Right atrium auricular region (tissue), 2 donors: ENCODE data around the gene PRR29. TPM values are rescaled to one million over a fixed set of nuclear protein-coding genes. Genes with fewer than 3 reads are reported as not detected.
"Not testable (repeated sequence)": the region's sequence is repeated elsewhere in the genome, so short reads cannot be mapped to it uniquely, and the experiment has no call there.

Experiments
- DNase-seq: peaks from one replicate; pipeline ENCODE4 v3.0.0-alpha.2; 2019; ENCODE audit warnings: low spot score
- H3K27ac ChIP-seq, 2 donors: fragments of 200-600 bp; sonication (generic); 1 replicate in 1 of 2; 2 replicates in 1 of 2; pipeline ENCODE4 v1.5.1; 2016 to 2019
- H3K27me3 ChIP-seq, 2 donors: fragments of 200-600 bp; sonication (generic); one replicate each; pipeline versions ENCODE4 v1.5.1 to v1.6.0; 2017 to 2019
- H3K36me3 ChIP-seq: fragments of 200-600 bp; sonication (generic); one replicate; pipeline ENCODE4 v1.5.1; 2016
- H3K4me1 ChIP-seq, 2 donors: fragments of 200-600 bp; sonication (generic); one replicate each; pipeline versions ENCODE4 v1.5.1 to v1.6.0; 2017 to 2019
- H3K4me3 ChIP-seq, 2 donors: fragments of 200-600 bp; sonication (generic); 1 replicate in 1 of 2; 2 replicates in 1 of 2; pipeline ENCODE4 v1.5.1; 2017 to 2019; ENCODE audit warnings: mild to moderate bottlenecking in 1 of 2, moderate library complexity in 1 of 2
- H3K9me3 ChIP-seq, 2 donors: fragments of 200-600 bp; sonication (generic); one replicate each; pipeline ENCODE4 v1.5.1; 2019
- total RNA-seq, 2 donors: library from RNA; depleted of rRNA; stranded (reverse); fragments of >200 nt; gene quantifications; one replicate each; pipeline ENCODE4 v1.1.0, GENCODE V29; 2016
- TF ChIP-seq, protein P1 (sequence below), 2 donors: fragments of 200-600 bp; sonication (generic); IDR thresholded peaks; one replicate each; pipeline ENCODE4 v1.5.1; 2019; ENCODE audit warnings: antibody characterized with exemption in 2 of 2

Gene PRR29
- total RNA-seq, 2 donors from 2014 or later: 0.08 TPM; not detected in 1

DNA sequence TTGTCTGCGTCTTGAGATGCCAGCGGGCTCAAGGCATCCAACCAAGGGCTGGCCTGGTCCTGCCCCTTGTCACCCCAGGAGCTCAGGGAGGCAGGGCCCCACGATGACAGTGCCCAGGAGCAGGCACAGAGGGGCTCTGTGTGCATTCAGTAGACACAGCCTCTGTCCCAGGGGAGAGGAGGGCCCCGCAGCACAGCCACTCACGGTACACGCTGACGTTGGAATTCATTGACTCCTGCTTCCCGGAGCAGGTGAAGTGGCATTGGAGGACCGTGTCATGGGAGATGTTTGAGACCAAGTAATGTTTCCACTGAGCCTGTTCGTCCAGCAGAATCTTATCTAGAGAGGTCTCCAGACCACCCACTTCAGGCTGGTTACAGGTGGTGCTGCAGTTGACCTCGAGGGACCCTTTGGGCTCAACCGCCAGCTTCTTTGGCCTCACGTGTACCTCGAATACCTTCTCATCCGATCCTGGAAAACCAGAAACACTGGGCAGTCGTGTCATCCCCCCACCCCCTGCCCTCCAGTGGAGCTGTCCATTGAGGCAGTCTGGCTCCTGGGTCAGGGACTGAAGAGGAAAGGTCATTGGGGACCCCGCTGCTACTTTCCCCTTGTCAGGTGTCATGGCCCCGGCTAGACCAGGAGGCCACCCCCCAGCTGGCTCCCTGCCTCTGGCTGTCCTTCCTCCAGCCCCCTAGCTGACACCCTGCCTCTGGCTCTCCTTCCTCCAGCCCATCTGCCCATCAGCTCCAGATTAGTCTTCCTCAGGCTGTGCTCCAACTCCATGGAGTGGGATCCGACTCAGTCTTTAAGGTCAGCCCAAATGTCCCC is 7.0 kb downstream of the PRR29 start:
- peak overlapping the region; percentile 70 to 75 for H3K27ac ChIP-seq
- H3K36me3 ChIP-seq: no peaks in the 10 kb centered on the region
- H3K4me3 ChIP-seq: peak overlapping the region; percentile 30 to 33
- H3K27me3 ChIP-seq: no peaks in the 10 kb centered on the region
- peak; percentile 50 for DNase-seq
- TF ChIP-seq, protein P1, sequence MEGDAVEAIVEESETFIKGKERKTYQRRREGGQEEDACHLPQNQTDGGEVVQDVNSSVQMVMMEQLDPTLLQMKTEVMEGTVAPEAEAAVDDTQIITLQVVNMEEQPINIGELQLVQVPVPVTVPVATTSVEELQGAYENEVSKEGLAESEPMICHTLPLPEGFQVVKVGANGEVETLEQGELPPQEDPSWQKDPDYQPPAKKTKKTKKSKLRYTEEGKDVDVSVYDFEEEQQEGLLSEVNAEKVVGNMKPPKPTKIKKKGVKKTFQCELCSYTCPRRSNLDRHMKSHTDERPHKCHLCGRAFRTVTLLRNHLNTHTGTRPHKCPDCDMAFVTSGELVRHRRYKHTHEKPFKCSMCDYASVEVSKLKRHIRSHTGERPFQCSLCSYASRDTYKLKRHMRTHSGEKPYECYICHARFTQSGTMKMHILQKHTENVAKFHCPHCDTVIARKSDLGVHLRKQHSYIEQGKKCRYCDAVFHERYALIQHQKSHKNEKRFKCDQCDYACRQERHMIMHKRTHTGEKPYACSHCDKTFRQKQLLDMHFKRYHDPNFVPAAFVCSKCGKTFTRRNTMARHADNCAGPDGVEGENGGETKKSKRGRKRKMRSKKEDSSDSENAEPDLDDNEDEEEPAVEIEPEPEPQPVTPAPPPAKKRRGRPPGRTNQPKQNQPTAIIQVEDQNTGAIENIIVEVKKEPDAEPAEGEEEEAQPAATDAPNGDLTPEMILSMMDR (IDR thresholded peaks at IDR 0.05): no peak
- no peaks in the 10 kb centered on the region for H3K9me3 ChIP-seq
- peaks cover 0 to 41% of the 10 kb centered on the region in 2 donors for H3K4me1 ChIP-seq

DNA sequence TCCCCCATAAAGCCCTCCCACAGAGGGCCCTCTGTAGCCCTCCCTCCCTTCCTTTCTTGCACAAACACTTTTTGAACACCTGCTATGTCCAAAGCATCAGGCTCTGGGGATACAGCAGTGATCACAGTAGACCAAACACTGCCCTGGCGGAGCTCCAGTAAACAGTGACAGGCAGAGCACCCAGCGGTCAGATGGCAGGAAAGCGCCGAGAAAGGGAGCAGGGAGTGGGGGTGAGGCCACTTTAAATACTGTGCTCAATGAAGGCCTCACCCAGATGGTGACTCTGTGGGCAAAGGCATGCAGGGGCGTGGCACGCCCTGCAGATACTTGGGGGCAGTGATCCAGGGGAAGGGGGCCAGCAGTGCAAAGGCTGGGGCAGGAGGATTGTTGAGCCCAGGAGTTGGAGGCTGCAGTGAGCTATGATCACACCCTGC is 7.6 kb downstream of the PRR29 start:
- Histone ChIP-seq H3K27me3 (no peaks in the 10 kb centered on the region), H3K36me3 (no peaks in the 10 kb centered on the region), H3K9me3 (no peaks in the 10 kb centered on the region), H3K4me3 (peak overlapping the region; percentile 30 to 33), H3K27ac (peak overlapping the region; percentile 70 to 75), H3K4me1 (peaks cover 0 to 41% of the 10 kb centered on the region in 2 donors)
- peak; percentile 59 for DNase-seq
- TF ChIP-seq, protein P1 (IDR thresholded peaks at IDR 0.05): no peak

DNA sequence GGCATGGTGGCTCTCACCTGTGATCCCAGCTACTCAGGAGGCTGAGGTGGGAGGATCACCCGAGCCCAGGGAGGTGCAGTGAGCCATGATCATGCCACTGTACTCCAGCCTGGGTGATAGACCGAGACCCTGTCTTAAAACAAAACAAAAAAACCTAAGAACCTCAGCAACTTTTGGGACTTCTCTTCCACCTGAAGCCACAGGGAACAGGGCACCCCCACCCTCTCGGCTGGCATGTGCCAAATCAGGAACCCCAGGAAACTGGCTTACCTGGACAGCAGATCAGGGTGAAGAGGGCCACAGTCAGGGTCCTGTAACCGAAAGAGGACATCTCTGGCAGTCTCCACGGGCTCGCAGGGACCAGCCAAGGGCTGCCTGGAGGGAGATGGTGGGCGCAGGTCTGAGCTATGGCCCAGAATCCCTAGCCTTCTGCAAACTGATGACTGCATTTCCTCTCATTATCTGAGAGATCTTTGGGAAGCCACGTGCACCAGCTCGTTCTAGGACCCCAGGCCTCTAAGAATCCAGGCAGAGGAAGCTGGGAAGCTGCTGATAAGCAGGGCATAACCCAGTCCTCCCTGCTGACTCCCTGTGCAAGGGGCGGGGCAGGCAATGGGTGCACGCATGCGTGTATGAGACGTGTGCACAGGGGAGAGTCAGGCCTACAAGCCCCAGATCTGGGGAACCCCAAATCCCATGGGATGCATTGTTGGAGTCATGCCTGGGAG is 8.4 kb downstream of the PRR29 start:
- no peaks in the 10 kb centered on the region for H3K27me3 ChIP-seq
- peak; percentile 70 for DNase-seq
- TF ChIP-seq, protein P1 (IDR thresholded peaks at IDR 0.05): no peak
- H3K27ac ChIP-seq: peak overlapping the region; percentile 70 to 75
- H3K36me3 ChIP-seq: no peaks in the 10 kb centered on the region
- peak overlapping the region; percentile 30 to 33 for H3K4me3 ChIP-seq
- H3K9me3 ChIP-seq: no peaks in the 10 kb centered on the region
- H3K4me1 ChIP-seq: peaks cover 0 to 35% of the 10 kb centered on the region in 2 donors

DNA sequence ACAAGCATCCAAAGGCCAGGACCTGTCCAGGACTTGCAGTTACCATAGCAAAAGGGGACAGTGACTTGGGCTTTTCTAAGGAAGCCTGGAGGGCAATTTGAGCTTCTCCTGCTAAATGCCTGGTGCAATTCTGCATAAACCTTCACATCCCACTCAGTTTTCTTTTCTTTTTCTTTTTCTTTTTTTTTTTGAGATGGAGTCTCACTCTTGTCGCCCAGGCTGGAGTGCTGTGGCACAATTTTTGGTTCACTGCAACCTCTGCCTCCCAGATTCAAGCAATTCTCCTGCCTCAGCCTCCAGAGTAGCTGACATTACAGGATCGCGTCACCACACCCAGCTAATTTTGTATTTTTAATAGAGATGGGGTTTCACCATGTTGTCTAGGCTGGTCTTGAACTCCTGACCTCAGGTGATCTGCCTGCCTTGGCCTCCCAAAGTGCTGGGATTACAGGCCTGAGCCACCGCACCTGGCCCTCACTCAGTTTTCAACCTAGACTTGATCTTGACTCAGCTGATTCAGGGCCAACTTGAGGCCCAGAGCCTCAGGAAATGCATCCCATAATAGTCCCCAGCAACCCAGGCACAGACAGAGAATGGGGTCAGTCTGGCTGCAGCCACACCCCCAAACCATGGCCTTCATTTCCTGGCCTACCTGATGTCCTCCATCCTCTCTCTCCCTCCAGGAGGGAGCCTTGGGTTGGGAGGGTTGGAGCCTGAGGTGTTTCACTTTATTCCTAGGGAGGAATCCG is 9.1 kb downstream of the PRR29 start:
- not testable (repeated sequence) for H3K36me3 ChIP-seq, H3K9me3 ChIP-seq, H3K27me3 ChIP-seq, H3K4me3 ChIP-seq
- Histone ChIP-seq H3K4me1 (peaks cover 0 to 28% of the 10 kb centered on the region in 2 donors), H3K27ac (peak overlapping the region; percentile 27 to 40)
- peak; percentile 56 for DNase-seq

DNA sequence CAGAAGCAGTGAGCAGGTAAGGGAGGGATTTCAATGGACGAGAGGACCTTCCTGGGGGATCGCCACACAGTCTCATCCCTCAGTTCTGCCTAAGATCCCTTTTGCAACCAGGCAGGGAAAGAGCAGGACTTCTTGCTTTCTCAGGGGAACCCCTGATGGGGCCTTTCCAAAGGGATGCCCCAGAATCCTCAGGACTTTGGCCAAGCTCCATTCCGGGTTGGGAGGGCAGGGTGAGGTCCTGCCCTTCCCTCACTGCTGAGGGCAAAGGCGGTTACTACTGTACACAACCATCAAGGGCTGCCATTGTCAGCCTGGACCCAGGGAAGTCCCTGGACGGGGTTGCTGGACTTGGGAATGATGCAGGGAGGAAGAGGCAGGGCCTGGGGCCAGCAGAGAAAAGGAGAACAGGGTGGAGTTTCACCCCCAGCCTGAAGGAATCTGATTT is 9.7 kb downstream of the PRR29 start:
- H3K9me3 ChIP-seq: no peaks in the 10 kb centered on the region
- H3K4me3 ChIP-seq: no peak overlapping the region
- TF ChIP-seq, protein P1 (IDR thresholded peaks at IDR 0.05): no peak
- no peaks in the 10 kb centered on the region for H3K27me3 ChIP-seq
- peak; percentile 61 for DNase-seq
- H3K27ac ChIP-seq: peak overlapping the region; percentile 27 to 40
- peaks cover 0 to 26% of the 10 kb centered on the region in 2 donors for H3K4me1 ChIP-seq
- no peaks in the 10 kb centered on the region for H3K36me3 ChIP-seq
